HG02642 (cell line): ENCODE data around the gene DYNAP.

Experiments used
- ATAC-seq: cut with Tn5 transposase; IDR thresholded peaks from one replicate; pipeline ENCODE4 v1.9.1; 2021; ENCODE audit warnings: mild to moderate bottlenecking; ENCODE audit not compliant: unreplicated experiment, poor library complexity

DYNAP gene

DNA sequence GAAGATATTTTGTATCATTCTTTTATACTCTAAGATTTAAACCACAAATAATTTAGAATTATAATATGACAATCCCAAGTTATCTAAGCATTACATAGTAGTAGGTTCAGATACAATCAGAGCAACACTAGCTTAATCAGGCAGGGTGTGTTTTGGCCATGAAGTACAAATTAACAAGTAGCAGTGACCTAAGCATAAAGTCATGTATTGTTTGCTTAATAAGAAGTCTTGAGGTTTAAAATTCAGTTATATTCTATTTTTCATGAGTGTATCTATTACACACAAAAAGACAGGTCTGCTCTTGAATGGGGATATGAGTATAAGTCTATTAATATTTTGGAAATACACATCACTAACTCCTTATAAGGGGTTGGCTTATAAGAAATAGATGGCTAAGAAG lies 39.9 kb downstream of the DYNAP start:
- no peak for ATAC-seq

DNA sequence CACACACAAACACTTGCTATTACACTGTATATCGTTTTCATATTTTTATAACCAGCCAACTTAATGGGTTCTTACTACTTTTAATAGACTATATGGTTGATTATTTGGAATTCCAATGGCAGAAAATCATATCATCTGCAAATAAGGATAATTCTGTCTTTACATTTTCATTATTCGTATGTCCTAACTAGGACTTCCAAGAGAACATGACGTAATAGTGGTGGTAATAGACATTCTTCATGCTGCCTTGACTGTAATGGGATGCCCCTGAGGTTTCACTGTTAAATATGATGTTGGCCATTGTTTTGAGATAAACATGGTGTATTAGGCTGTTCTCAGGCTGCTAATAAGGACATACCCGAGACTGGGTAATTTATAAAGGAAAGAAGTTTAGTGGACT lies 45.2 kb downstream of the DYNAP start:
- no peak for ATAC-seq

DNA sequence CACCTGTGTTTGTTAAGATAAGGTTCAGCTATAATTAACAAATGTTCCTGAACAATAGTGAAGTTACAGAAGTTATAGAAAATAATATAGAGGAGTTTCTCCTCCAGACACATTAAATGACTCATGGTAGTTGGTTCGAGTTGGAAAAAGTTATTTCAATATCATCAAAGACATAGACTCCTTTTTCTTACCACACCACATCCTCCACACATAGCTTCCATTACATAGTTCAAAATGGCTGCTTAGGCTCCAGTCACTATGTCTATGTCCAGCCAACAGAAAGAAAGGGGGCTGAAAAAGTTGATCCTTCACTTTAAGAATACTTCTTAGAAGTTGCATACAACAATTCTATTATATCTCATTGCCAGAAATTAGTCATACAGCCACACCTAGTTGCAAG lies 50.7 kb downstream of the DYNAP start:
- no peak for ATAC-seq

DNA sequence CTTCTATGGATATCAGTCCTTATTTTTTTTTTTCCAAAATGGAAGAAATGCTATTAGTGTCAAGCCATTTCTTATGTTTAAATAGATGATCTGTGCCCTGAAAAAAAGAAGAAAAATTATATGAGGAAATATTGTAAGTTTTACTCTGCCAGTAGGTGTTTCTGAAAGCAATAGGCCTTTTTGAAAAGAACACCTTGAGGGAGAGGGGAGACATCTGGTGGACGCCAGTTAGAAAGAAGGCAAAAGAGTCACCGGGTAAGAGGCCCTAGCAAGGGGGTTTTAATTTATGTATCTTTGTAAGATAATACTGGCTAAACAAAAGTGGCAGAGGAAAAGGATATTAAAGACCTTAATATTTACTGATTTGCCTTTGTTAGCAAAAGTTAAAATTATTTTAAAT lies 56.1 kb downstream of the DYNAP start:
- no peak for ATAC-seq
